Osteocyte (in vitro differentiated cells): ENCODE results near the gene GPC5. TPM values are rescaled to one million over a fixed set of nuclear protein-coding genes. Genes with fewer than 3 reads are reported as not detected.

Experiments used
- DNase-seq: peaks from one replicate; pipeline ENCODE4 v3.0.0; 2021; ENCODE audit warnings: mixed read lengths; ENCODE audit not compliant: unreplicated experiment; ENCODE audit errors: extremely low spot score
- H3K27ac Mint-ChIP-seq: one replicate; pipeline ENCODE4 v1.8.0; 2021; ENCODE audit warnings: mild to moderate bottlenecking, mixed read lengths; ENCODE audit not compliant: unreplicated experiment
- H3K27me3 Mint-ChIP-seq: one replicate; pipeline ENCODE4 v1.8.0; 2021; ENCODE audit warnings: mixed read lengths; ENCODE audit not compliant: unreplicated experiment
- H3K36me3 Mint-ChIP-seq: one replicate; pipeline ENCODE4 v1.8.0; 2021; ENCODE audit warnings: mixed read lengths; ENCODE audit not compliant: unreplicated experiment
- H3K4me1 Mint-ChIP-seq: one replicate; pipeline ENCODE4 v1.8.0; 2021; ENCODE audit warnings: mixed read lengths; ENCODE audit not compliant: unreplicated experiment
- H3K4me3 Mint-ChIP-seq: one replicate; pipeline ENCODE4 v1.8.0; 2021; ENCODE audit warnings: mild to moderate bottlenecking, moderate library complexity, mixed read lengths; ENCODE audit not compliant: unreplicated experiment
- H3K9me3 Mint-ChIP-seq: one replicate; pipeline ENCODE4 v1.8.0; 2021; ENCODE audit warnings: mixed read lengths; ENCODE audit not compliant: unreplicated experiment
- total RNA-seq: library from RNA; stranded (reverse); gene quantifications from 2 replicates; pipeline ENCODE4 v1.2.1, GENCODE V29; 2021
- TF ChIP-seq, protein P1 (sequence below): fragments of 200-600 bp; sonication (generic); IDR thresholded peaks from 2 replicates; pipeline ENCODE4 v1.5.0; 2021; ENCODE audit warnings: antibody characterized with exemption, mild to moderate bottlenecking, moderate library complexity

Gene GPC5
- total RNA-seq, 1 donor from 2014 or later = 12.9 TPM

DNA sequence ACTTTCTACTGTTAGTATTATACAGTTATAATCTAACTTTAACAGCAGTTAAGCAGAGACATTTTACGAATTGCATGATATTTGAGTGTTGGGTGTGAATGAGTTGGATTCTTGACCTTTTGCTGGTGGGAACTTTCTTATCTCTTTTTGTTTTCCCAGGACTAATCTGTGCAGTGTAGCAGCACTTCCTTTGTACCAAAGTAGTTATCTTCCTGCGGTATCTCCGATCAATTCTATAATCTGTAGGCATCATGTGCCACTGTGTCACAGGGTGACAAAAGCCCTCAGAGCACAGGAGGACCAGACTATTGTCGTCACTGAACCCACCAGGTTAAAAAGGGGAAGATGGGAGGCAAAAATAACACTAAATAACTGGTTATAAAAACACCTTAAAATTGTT lies 823.5 kb downstream of the GPC5 start:
- Mint-ChIP-seq H3K4me3 (no peak overlapping the region), H3K27ac (no peak overlapping the region), H3K4me1 (peaks cover 34% of the 10 kb centered on the region), H3K36me3 (no peaks in the 10 kb centered on the region), H3K9me3 (peaks cover 14% of the 10 kb centered on the region), H3K27me3 (no peaks in the 10 kb centered on the region)
- no peak for DNase-seq
- TF ChIP-seq, protein P1, sequence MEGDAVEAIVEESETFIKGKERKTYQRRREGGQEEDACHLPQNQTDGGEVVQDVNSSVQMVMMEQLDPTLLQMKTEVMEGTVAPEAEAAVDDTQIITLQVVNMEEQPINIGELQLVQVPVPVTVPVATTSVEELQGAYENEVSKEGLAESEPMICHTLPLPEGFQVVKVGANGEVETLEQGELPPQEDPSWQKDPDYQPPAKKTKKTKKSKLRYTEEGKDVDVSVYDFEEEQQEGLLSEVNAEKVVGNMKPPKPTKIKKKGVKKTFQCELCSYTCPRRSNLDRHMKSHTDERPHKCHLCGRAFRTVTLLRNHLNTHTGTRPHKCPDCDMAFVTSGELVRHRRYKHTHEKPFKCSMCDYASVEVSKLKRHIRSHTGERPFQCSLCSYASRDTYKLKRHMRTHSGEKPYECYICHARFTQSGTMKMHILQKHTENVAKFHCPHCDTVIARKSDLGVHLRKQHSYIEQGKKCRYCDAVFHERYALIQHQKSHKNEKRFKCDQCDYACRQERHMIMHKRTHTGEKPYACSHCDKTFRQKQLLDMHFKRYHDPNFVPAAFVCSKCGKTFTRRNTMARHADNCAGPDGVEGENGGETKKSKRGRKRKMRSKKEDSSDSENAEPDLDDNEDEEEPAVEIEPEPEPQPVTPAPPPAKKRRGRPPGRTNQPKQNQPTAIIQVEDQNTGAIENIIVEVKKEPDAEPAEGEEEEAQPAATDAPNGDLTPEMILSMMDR = no peak

DNA sequence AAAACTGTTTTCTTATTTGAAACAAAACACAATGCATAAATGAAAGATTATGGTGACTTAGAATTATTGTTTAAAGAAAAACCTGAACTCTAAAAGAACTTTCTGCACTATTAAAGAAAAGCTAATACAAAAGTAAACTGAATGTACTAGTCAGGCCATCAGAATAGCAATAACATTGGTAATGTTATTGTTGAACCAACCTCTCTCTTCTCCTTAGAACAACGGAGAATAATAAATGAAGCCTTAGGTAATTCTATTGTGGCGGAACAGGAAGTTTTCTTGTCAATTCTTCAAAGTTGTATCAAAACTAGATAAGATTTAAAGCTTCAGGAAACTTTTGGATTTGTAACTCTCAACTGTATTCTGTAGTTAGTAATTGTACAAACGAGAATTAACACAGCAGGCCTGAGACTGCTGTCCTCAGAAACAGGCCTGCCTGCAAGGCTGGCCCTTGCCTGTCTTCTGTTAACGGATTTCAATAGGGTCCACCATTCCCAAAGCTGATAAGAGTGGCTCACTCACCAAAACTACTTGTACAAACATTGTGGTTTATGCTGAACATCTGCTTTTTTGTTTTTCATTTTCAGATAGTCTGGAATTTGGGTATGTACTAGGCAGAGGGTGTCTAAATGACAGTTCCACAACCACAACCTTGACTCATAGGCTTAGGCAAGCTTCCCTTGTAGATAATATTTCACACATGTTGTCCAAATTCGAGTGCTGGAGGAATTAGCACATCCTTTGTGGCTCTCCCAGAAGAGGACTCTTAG lies 825.8 kb downstream of the GPC5 start:
- no peaks in the 10 kb centered on the region for H3K36me3 Mint-ChIP-seq
- H3K4me1 Mint-ChIP-seq = peaks cover 34% of the 10 kb centered on the region
- peaks cover 3% of the 10 kb centered on the region for H3K27me3 Mint-ChIP-seq
- peaks cover 14% of the 10 kb centered on the region for H3K9me3 Mint-ChIP-seq
- H3K27ac Mint-ChIP-seq = peak overlapping the region; percentile 58
- no peak overlapping the region for H3K4me3 Mint-ChIP-seq
- TF ChIP-seq, protein P1 = no peak
- no peak for DNase-seq

DNA sequence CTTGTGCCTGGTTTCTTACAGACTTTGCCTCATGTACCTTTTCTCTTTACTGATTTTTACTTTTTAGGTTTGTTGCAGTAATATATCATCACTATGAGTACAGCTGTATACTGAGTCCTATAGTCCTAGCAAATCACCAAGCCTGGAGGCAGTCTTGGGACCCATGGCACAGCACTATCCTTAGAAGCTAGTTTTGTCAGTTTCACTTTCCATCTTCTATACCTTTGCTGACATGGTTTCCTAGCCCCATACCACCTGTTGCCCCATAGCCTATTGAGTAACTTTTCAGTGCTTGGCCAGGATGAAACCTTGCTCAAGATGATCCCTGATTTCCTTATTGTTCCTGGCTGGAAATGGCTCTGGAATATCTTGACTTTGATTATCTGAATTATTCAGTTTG lies 826.4 kb downstream of the GPC5 start:
- H3K27me3 Mint-ChIP-seq = peaks cover 3% of the 10 kb centered on the region
- no peak overlapping the region for H3K4me3 Mint-ChIP-seq
- no peaks in the 10 kb centered on the region for H3K36me3 Mint-ChIP-seq
- H3K27ac Mint-ChIP-seq = peak overlapping the region; percentile 58
- TF ChIP-seq, protein P1 = no peak
- H3K9me3 Mint-ChIP-seq = peaks cover 14% of the 10 kb centered on the region
- H3K4me1 Mint-ChIP-seq = peaks cover 34% of the 10 kb centered on the region
- no peak for DNase-seq

- Mint-ChIP-seq H3K4me3 (no peak overlapping the region), H3K27ac (no peak overlapping the region), H3K9me3 (peaks cover 14% of the 10 kb centered on the region), H3K36me3 (no peaks in the 10 kb centered on the region), H3K4me1 (peaks cover 34% of the 10 kb centered on the region), H3K27me3 (peaks cover 3% of the 10 kb centered on the region)
- TF ChIP-seq, protein P1 = no peak
- DNase-seq = no peak
Measured at GRCh38 chr13:92225861-92226260, 827.4 kb downstream of the GPC5 start.

DNA sequence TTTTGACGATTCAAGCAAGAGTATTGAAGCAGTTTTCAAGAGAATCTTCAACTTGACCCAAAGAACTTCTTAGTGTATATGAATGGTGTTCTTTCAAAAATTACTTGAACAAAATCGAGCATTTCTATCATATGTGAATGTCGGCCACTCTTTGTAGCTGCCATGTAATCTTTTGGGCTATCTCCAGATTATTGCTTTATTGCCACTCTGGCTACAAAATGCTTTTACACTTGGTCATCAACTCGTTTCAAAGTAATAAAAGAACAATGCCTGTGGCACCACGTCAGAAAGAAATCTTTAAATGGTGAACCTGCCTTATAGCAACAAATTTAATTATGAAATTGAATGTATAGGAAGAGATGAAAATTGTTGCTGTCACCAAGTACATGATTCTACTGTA lies 834.5 kb downstream of the GPC5 start:
- Mint-ChIP-seq H3K27me3 (peaks cover 8% of the 10 kb centered on the region), H3K4me3 (no peak overlapping the region), H3K36me3 (no peaks in the 10 kb centered on the region), H3K9me3 (peaks cover 3% of the 10 kb centered on the region), H3K27ac (no peak overlapping the region), H3K4me1 (peaks cover 3% of the 10 kb centered on the region)
- DNase-seq = no peak
- TF ChIP-seq, protein P1 = no peak
